Activated T-helper 1 cell treated with anti-CD3 and anti-CD28 coated beads, Interleukin-12 subunit alpha, Interleukin-12 subunit beta, Interleukin-2, Interleukin-4 antibody, amounts not matched to agents 30 ng/mL and 10 ng/mL and 1 ng/mL, durations not matched to agents 14 hours and 24 hours and 36 hours (primary cell): Measurements from ENCODE around the gene SECTM1. TPM values are rescaled to one million over a fixed set of nuclear protein-coding genes. Genes with fewer than 3 reads are reported as not detected.
A peak's percentile ranks its signal among the peaks of the same experiment; 100 is the strongest.

Experiments used
- DNase-seq: peaks from one replicate; pipeline ENCODE4 v3.0.0; 2021; ENCODE audit warnings: low spot score
- H3K27ac Mint-ChIP-seq: one replicate; pipeline ENCODE4 v1.8.0; 2021; ENCODE audit warnings: mild to moderate bottlenecking, mixed read lengths
- H3K27me3 Mint-ChIP-seq: one replicate; pipeline ENCODE4 v1.8.0; 2022; ENCODE audit warnings: mild to moderate bottlenecking, moderate library complexity, mixed read lengths; ENCODE audit not compliant: insufficient read depth
- H3K36me3 Mint-ChIP-seq: one replicate; pipeline ENCODE4 v1.8.0; 2021; ENCODE audit warnings: low read depth, mixed read lengths
- H3K4me1 Mint-ChIP-seq: one replicate; pipeline ENCODE4 v1.8.0; 2021; ENCODE audit warnings: low read depth, mixed read lengths
- H3K4me3 Mint-ChIP-seq: one replicate; pipeline ENCODE4 v1.8.0; 2021; ENCODE audit warnings: mild to moderate bottlenecking, moderate library complexity, mixed read lengths
- H3K9me3 Mint-ChIP-seq: one replicate; pipeline ENCODE4 v1.8.0; 2021; ENCODE audit warnings: mixed read lengths
- intact Hi-C: fragments of 100-400 bp; cut with micrococcal nuclease; formaldehyde crosslinking; loops from one replicate; pipeline ENCODE4 v1.15.1; 2024
- total RNA-seq: library from RNA; stranded (reverse); gene quantifications from 2 replicates; pipeline ENCODE4 v1.2.3, GENCODE V29; 2022

The SECTM1 gene
- total RNA-seq, 1 donor from 2014 or later, result 4.2 TPM

DNA sequence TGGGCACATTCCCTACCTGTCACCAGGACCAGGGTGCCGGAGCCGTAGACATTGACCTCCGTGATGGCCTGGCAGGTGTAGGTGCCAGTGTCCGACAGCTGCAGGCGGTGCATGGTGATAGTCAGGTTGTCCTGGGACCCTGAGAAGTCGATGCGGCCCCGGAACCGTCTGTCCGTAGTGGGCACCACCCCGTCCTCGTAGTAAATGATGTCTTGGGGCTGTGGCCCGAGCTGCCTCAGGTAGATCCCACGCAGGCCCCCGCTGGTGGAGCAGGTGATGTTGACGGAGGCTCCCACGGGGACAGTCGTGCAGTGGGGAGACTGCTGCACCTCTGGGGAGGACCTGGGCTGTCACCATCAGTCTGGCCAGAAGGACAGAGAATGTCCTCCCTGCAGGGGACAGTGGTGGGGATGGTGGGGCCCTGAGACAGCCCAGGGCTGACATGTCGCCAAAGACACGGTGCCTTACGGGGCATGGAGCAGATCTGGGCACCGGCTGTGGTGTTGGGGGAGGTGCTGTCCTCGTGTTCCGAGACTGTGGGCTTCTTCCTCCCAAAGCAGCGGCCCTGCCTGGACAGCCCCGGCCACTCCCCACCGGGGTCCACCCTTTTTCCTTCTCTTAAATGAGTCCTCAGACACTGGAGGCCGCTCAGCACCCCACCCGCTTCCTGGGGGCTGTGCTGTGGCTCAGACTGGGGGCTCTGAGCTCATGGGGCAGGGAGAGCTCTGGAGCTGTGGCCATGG lies 16.7 kb downstream of the SECTM1 start:
- Mint-ChIP-seq H3K27ac (no peak overlapping the region), H3K27me3 (no peaks in the 10 kb centered on the region), H3K4me3 (peak overlapping the region; percentile 97), H3K9me3 (no peaks in the 10 kb centered on the region), H3K4me1 (peaks cover 10% of the 10 kb centered on the region), H3K36me3 (peaks cover 22% of the 10 kb centered on the region)
- intact Hi-C loops, result loop anchor here (1.0 to 2.0 kb wide), 3 partner anchors 11 to 44 kb away; partner anchors contain the start of gene CSNK1D
- no peak for DNase-seq

DNA sequence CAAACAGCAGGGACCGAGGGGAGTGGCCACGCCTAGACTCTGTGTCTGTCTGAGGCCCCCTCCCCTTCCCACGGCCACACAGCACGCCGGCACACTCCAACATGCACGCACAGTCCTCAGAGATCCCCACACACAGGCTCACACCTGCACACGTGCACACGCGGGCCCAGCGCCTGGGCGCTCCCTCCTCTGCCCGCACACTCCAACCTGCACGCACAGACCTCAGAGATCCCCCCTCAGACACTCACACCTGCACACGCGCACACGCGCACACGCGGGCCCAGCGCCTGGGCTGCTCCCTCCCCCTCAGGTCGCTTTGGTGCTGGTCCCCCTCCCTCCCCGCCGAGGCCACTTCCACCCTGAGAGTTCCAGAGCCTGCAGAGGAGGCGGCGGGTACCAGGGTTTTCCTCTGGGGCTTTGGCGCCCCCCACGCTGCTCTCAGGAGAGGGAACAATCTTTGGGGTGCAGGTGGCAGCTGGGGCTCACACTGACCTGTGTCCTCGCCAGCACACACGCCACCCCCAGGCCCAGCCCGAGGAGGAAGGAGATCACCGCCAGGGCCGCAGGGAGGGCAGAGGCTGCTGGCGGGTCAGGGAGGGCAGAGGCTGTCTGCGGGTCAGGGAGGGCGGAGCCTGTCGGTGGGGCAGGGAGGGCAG lies 17.7 kb downstream of the SECTM1 start:
- Mint-ChIP-seq H3K4me1 (peaks cover 5% of the 10 kb centered on the region), H3K9me3 (no peaks in the 10 kb centered on the region), H3K4me3 (peak overlapping the region; percentile 97), H3K27me3 (no peaks in the 10 kb centered on the region), H3K36me3 (peaks cover 18% of the 10 kb centered on the region), H3K27ac (no peak overlapping the region)
- peak; percentile 31 for DNase-seq
- intact Hi-C loops, result loop anchor here (2.0 kb wide), 2 partner anchors 13 to 43 kb away; partner anchors contain the start of gene CSNK1D

DNA sequence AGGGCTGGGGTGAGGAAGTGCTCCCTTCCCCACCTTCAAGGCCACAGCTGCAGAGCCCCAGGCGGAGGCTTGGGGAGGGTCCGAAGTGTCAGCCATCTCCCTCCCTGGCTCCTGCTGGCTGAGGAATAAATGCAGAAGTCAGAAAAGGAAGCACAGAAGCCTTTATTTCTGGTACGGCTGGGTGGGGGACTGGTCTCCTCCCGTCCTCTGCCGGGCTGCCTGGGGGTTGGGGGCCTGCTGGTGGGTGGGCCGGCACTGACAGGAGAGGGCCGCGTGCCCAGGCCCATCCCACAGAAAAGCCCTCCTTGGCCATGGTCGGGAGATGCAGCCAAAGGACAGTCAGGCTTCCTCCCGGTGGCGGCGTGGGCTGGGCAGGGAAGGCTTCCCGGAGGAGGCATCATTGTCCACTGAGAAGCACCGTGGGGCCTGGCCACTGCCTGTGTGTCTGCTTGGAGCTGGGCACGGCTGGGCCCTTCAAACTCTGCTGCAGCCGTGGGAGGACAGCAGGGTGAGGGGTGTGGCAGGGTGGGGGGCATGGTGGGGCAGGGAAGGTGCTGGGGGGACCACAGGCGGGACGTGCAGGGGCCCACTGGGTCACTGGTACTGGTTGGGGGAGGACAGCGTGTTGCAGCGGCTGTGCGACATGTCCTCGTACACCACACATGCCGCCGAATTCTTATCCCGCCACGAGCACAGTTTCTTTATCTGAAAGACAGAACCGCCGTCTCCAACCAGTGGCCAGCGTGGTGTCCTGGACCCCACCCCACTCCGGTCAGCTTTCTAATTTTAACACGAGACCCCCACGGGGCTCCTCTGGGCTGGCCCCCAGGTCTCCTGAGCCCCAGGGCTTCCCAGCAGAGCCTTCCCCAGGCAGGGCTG lies 18.6 kb downstream of the SECTM1 start:
- peaks cover 18% of the 10 kb centered on the region for H3K36me3 Mint-ChIP-seq

DNA sequence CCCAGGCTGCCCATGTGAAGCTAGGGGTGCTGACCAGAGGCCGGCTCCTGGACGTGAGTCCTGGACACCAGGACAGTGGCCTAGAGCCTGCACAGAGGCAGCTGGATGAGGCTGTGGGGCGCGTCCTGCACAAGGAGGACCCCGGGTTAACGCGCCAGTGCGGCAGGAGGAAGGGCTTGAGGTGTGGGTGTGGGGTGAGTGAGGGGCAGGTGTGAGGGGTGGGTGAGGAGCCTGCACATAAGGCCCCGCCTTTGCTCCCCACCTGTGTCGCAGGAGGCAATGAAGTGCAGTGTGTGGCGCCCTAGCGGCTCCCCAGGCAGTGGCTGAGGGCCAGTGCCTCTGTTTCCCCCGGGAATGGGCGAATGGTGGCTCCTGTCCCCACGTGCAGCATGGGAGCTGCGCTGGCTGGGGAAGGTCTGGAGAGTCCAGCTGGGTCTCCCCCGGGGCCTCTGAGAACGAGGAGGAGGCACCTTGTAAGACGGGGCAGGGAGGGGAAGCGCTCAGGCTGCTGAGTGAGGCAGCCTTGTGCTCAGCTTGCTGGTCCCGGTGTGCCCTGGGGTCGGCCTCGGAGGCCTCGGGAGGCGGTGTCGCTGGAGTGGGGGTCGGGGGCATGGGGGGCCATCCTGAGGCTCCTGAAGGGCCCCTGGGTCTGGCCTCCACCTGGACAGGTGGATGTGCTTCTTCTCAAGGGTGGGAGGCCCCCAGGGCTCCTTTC lies 19.4 kb downstream of the SECTM1 start:
- no peak for DNase-seq
- intact Hi-C loops, result no loop called here
- Mint-ChIP-seq H3K9me3 (no peaks in the 10 kb centered on the region), H3K4me3 (peak overlapping the region; percentile 97), H3K27me3 (no peaks in the 10 kb centered on the region), H3K27ac (peak overlapping the region; percentile 40), H3K4me1 (peaks cover 5% of the 10 kb centered on the region), H3K36me3 (peaks cover 18% of the 10 kb centered on the region)

More for the DNA sequence above, 18.6 kb downstream of the SECTM1 start:
- no peak for DNase-seq
- peak overlapping the region; percentile 97 for H3K4me3 Mint-ChIP-seq
- H3K4me1 Mint-ChIP-seq, result peaks cover 5% of the 10 kb centered on the region
- intact Hi-C loops, result no loop called here
- H3K27ac Mint-ChIP-seq, result no peak overlapping the region
- H3K9me3 Mint-ChIP-seq, result no peaks in the 10 kb centered on the region
- H3K27me3 Mint-ChIP-seq, result no peaks in the 10 kb centered on the region

DNA sequence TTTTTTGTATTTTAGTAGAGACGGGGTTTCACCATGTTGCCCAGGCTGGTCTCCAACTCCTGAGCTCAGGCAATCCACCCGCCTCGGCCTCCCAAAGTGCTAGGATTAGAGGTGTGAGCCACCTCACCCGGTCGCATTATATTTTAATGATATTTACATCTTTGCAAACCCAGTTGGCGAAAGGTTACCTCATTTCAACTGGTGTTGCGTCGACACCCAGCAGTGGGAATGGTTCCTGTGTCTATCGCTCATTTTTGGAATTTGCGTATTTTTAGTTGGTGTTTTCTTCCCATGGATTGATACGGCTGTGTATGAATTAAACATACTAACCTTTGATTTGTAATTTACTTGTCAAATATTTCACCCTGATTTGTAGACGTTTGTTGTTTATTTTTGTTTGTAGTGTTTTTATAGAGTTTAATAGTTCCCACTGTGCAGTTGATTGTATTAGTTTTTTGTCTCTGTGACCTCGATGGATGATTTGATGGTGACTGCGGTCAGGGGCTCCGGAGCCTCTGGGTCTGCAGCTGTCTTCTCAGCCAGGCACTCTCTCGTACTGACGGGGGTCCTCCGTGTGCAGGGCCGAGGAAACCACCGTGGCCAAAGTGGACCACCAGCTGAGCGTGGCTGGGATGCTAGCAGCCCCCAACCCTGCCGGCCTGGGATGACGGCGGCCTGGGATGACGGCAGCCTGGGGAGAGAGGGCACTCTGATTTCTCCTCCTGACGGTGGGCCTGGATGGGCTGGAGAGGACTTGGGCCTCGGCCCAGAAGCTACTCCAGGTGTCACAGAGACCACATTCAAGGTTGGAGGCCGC lies 20.2 kb downstream of the SECTM1 start:
- no peaks in the 10 kb centered on the region for H3K9me3 Mint-ChIP-seq
- no peaks in the 10 kb centered on the region for H3K27me3 Mint-ChIP-seq
- H3K27ac Mint-ChIP-seq, result peak overlapping the region; percentile 53
- intact Hi-C loops, result no loop called here
- peaks cover 5% of the 10 kb centered on the region for H3K4me1 Mint-ChIP-seq
- no peak for DNase-seq
- peaks cover 18% of the 10 kb centered on the region for H3K36me3 Mint-ChIP-seq
- H3K4me3 Mint-ChIP-seq, result peak overlapping the region; percentile 97

DNA sequence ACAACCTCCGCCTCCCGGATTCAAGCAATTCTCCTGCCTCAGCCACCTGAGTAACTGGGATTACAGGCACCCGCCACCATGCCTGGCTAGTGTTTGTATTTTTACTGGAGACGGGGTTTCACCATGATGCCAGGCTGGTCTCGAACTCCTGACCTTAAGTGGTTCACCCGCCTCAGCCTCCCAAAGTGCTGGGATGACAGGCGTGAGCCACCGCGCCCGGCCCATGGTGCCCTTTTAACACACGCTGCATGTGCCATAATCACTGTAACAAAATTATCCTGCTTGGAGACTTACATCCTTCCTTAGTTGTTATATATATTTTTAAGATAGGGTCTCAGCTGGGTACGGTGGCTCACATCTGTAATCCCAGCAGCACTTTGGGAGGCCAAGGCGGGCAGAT lies 21.6 kb downstream of the SECTM1 start:
- peaks cover 6% of the 10 kb centered on the region for H3K4me1 Mint-ChIP-seq
- peaks cover 20% of the 10 kb centered on the region for H3K36me3 Mint-ChIP-seq
- no peak overlapping the region for H3K27ac Mint-ChIP-seq
- no peak overlapping the region for H3K4me3 Mint-ChIP-seq
- H3K27me3 Mint-ChIP-seq, result no peaks in the 10 kb centered on the region
- intact Hi-C loops, result no loop called here
- no peaks in the 10 kb centered on the region for H3K9me3 Mint-ChIP-seq
- no peak for DNase-seq

DNA sequence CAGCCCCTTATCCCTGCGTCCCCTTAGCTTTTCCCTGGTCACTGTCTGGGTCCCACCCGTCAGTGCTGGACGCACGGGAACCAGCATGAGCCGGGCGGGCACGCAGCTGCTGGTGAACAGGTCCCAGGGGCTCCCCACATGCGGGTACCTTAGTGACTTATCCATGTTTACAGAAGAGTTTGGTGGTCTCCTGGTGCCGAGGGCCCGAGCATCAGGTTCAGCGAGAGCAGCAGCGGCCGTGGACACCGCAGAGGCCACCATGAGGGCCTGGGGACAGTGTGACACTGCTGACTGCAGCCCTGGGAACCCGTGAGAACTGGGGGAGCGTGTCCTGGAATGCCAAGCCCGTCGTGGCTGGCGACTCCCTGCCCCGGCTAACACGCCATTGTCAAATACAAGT lies 22.7 kb downstream of the SECTM1 start:
- H3K27ac Mint-ChIP-seq, result no peak overlapping the region
- peaks cover 15% of the 10 kb centered on the region for H3K4me1 Mint-ChIP-seq
- no peaks in the 10 kb centered on the region for H3K27me3 Mint-ChIP-seq
- DNase-seq, result no peak
- no peaks in the 10 kb centered on the region for H3K9me3 Mint-ChIP-seq
- peaks cover 15% of the 10 kb centered on the region for H3K36me3 Mint-ChIP-seq
- no peak overlapping the region for H3K4me3 Mint-ChIP-seq
- intact Hi-C loops, result no loop called here

DNA sequence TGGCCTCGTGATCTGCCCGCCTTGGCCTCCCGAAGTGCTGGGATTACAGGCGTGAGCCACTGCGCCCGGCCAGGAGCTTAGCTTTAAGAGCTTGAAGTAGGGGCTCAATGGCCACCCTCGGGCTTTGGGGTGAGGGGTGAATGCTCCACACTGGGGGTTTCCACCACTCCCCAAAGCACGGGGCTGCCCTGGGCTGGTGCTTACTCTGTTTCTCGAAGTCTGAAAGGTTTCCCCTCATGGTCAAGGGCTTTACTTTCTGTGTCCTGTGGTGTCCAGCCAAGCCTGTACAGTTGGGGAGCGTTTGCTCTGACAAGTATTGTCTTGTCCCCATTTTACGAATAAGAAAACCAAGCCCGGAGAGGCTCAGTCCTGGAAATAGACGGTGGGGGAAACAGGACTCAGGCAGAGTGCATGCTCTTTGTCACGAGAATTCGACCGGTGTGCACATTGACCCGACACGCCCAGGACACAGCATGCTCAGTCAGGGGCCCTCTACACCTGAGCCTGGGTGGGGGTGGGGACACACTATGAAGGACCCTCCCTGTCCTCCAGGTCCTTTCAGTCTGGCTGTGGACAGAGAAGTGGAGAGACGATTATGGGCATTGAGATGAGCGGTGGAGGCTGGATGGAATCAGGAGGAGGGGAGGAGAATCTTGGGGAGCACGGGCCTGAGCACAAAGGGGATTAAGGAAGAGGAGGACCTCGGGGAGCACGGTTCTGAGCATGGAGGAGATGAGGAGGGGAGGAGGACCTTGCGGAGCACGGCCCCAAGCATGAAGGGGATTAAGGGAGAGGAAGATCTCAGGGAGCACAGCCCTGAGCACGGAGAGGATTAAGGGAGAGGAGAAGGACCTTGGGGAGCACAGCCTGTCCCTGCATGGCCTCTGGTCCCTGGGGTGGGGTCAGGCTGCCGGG lies 23.7 kb downstream of the SECTM1 start:
- H3K36me3 Mint-ChIP-seq, result peaks cover 10% of the 10 kb centered on the region
- H3K4me3 Mint-ChIP-seq, result no peak overlapping the region
- no peaks in the 10 kb centered on the region for H3K9me3 Mint-ChIP-seq
- intact Hi-C loops, result no loop called here
- H3K4me1 Mint-ChIP-seq, result peaks cover 15% of the 10 kb centered on the region
- H3K27me3 Mint-ChIP-seq, result no peaks in the 10 kb centered on the region
- H3K27ac Mint-ChIP-seq, result peak overlapping the region; percentile 36
- no peak for DNase-seq

DNA sequence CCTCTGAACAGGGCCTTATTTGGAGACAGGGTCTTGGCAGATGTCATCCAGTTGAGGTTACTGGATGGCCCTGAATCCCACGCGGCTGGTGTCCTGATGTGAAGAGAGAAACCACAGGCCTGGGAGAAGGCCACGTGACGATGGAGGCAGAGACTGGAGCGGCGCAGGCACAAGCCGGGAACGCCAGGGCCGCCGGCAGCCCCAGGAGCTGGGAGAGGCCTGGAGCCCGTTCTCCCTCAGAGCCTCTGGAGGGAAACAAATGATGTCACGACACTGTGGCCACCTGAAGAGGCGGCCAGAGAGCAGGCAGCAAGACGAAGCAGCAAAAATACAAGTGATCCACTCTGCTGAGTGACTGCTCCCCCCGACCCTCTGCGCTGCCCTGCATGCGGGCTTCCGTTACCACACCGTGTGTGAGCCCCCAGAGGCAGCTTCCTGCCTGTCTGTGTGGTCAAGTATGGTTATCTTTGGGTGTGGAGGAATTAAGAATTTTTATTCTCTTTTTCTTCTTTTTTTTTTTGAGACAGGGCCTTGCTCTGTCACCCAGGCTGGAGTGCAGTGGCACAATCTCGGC lies 27.8 kb downstream of the SECTM1 start:
- no peak for DNase-seq
- H3K4me1 Mint-ChIP-seq, result peaks cover 45% of the 10 kb centered on the region
- no peaks in the 10 kb centered on the region for H3K9me3 Mint-ChIP-seq
- H3K27me3 Mint-ChIP-seq, result no peaks in the 10 kb centered on the region
- no peak overlapping the region for H3K4me3 Mint-ChIP-seq
- intact Hi-C loops, result loop anchor here (1.0 kb wide), 3 partner anchors 9 to 15 kb away; partner anchors contain the start of gene CD7
- H3K27ac Mint-ChIP-seq, result peak overlapping the region; percentile 83
- peaks cover 2% of the 10 kb centered on the region for H3K36me3 Mint-ChIP-seq

DNA sequence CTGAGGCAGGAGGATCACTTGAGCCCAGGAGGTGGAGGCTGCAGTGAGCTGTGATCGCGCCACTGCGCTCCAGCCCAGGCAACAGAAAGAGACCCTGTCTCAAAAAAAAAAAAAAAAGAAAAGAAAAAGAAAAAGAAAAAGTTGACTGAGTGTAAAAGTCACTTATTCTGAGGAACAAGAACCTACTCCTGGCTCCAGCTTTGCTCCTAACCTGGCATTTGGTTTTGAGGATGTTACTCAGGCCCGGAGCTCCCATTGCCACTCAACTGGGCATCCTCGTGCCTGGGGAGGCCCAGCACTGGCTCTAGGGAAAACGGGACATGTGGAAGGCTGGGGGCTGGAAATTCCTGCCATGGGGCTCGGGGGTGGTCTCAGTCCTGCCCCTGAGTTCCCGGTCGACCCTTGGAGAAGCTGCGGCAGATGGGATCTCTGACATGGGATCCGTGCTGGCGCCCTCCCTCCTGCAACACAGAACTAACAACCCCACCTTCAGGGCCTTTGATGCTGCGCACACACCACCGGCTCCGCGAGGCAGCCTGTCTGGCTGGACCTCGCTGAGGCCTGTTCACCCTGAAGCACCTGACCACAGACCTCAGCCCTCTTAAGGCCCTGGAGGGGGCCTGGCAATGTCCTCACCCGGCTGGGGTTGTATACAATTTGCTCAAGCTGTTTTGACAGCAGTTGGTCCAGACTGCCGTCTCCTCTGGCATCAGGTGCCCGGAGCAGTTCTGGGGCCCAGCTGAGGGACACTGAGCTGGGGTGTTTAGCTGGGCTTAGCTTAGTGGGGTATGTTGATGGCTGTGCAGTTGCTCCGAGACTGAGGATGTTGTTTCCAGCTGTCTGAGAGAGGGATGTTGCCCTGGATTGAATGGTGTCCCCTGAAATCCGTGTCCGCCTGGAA lies 28.5 kb downstream of the SECTM1 start:
- Mint-ChIP-seq H3K27me3 (no peaks in the 10 kb centered on the region), H3K36me3 (peaks cover 2% of the 10 kb centered on the region), H3K27ac (peak overlapping the region; percentile 48), H3K4me1 (peaks cover 52% of the 10 kb centered on the region), H3K9me3 (no peaks in the 10 kb centered on the region), H3K4me3 (no peak overlapping the region)
- no peak for DNase-seq
- intact Hi-C loops, result no loop called here
